Activated CD8-positive, alpha-beta memory T cell treated with anti-CD3 and anti-CD28 coated beads for 24 hours (primary cell): ENCODE measurements around the gene PEX13.
A peak's percentile ranks its signal among the peaks of the same experiment; 100 is the strongest.
"Not testable (repeated sequence)": the region's sequence is repeated elsewhere in the genome, so short reads cannot be mapped to it uniquely, and the experiment has no call there.

Experiments
- DNase-seq: peaks from one replicate; pipeline ENCODE4 v3.0.0-alpha.2; 2020

The PEX13 gene

GRCh38 chr2:61009355-61009754, 8.2 kb upstream of the PEX13 start:
- DNase-seq, result no peak

- DNase-seq, result no peak
These were observed 5.8 kb upstream of the PEX13 start for GRCh38 chr2:61011678-61012077.

- DNase-seq, result not testable (repeated sequence)
These were observed 5.2 kb upstream of the PEX13 start for GRCh38 chr2:61012303-61012702.

GRCh38 chr2:61013382-61013781, 4.1 kb upstream of the PEX13 start:
- no peak for DNase-seq

- DNase-seq, result no peak
These were observed 2.8 kb upstream of the PEX13 start for GRCh38 chr2:61014763-61015162.

- DNase-seq, result no peak
These were observed 1.5 kb upstream of the PEX13 start for GRCh38 chr2:61015976-61016375.

GRCh38 chr2:61016392-61017002, 1.0 kb upstream of the PEX13 start:
- no peak for DNase-seq

- DNase-seq, result peak; percentile 92
These were observed 441 bp upstream of the PEX13 start for GRCh38 chr2:61017003-61017555.

- DNase-seq, result no peak
These were observed 817 bp downstream of the PEX13 start for GRCh38 chr2:61018318-61018755.

- no peak for DNase-seq
These were observed 1.3 kb downstream of the PEX13 start for GRCh38 chr2:61018798-61019197.

- no peak for DNase-seq
These were observed 3.7 kb downstream of the PEX13 start for GRCh38 chr2:61021228-61021660.

- DNase-seq, result no peak
These were observed 6.2 kb downstream of the PEX13 start for GRCh38 chr2:61023670-61024069.

GRCh38 chr2:61029533-61029932, 12.0 kb downstream of the PEX13 start:
- no peak for DNase-seq

- DNase-seq, result not testable (repeated sequence)
These were observed 17.1 kb downstream of the PEX13 start for GRCh38 chr2:61034592-61034991.

GRCh38 chr2:61036643-61037042, 19.1 kb downstream of the PEX13 start:
- not testable (repeated sequence) for DNase-seq

- DNase-seq, result no peak
These were observed 25.3 kb downstream of the PEX13 start for GRCh38 chr2:61042807-61043206.

GRCh38 chr2:61044636-61045035, 27.1 kb downstream of the PEX13 start:
- DNase-seq, result no peak

- no peak for DNase-seq
These were observed 27.7 kb downstream of the PEX13 start for GRCh38 chr2:61045226-61045625.

GRCh38 chr2:61045999-61046398, 28.5 kb downstream of the PEX13 start:
- no peak for DNase-seq

- no peak for DNase-seq
These were observed 38.0 kb downstream of the PEX13 start for GRCh38 chr2:61055557-61055956.

GRCh38 chr2:61057562-61057961, 40.0 kb downstream of the PEX13 start:
- DNase-seq, result no peak

GRCh38 chr2:61059382-61059781, 41.9 kb downstream of the PEX13 start:
- no peak for DNase-seq

- peak; percentile 91 for DNase-seq
These were observed 48.5 kb downstream of the PEX13 start, which contains the start of gene SANBR for GRCh38 chr2:61065714-61066709. TSS of gene SANBR (plus strand) at chr2:61065871. CDS start at chr2:61070351, 4,480 bp downstream.

- DNase-seq, result no peak
These were observed 56.6 kb downstream of the PEX13 start for GRCh38 chr2:61074100-61074499.
